ENCODE results near the gene FBXL3.

DNA sequence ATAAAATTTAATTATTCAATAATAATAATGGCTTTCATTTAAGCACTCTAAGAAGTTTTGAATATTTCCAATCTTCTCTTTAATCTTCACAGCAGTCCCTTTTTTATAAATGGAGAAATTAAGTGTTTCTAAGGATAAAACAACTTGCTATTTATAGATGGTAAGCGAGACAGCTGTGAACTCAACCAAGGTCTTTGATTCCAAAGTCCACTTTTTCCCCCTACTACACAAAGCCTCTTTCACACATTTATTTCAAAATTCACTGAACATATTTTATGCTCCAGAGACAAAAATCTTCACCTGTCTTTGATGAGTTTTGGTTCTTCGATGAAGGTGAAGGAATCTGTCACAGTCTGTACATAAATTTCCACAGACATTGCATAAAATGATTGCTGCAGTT is 34.4 kb upstream of the FBXL3 start:
- no peak for TF ChIP-seq TAF1 (IDR thresholded peaks at IDR 0.05; ENCODE audit: low read depth)
- TF ChIP-seq, protein P1, sequence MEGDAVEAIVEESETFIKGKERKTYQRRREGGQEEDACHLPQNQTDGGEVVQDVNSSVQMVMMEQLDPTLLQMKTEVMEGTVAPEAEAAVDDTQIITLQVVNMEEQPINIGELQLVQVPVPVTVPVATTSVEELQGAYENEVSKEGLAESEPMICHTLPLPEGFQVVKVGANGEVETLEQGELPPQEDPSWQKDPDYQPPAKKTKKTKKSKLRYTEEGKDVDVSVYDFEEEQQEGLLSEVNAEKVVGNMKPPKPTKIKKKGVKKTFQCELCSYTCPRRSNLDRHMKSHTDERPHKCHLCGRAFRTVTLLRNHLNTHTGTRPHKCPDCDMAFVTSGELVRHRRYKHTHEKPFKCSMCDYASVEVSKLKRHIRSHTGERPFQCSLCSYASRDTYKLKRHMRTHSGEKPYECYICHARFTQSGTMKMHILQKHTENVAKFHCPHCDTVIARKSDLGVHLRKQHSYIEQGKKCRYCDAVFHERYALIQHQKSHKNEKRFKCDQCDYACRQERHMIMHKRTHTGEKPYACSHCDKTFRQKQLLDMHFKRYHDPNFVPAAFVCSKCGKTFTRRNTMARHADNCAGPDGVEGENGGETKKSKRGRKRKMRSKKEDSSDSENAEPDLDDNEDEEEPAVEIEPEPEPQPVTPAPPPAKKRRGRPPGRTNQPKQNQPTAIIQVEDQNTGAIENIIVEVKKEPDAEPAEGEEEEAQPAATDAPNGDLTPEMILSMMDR (IDR thresholded peaks at IDR 0.05; ENCODE audit: poor library complexity, severe bottlenecking): no peak
- TF ChIP-seq EZH2 (IDR thresholded peaks at IDR 0.05; ENCODE audit: borderline replicate concordance, insufficient read depth, low read length, poor library complexity, severe bottlenecking): no peak
- no peak for TF ChIP-seq RAD21 (conservative IDR thresholded peaks at IDR 0.05)
- no peak for TF ChIP-seq EP300 (conservative IDR thresholded peaks at IDR 0.05; ENCODE audit: poor library complexity, severe bottlenecking)

Data from neural cell (in vitro differentiated cells).